ENCODE results near the gene MYT1.

MYT1 gene

GRCh38 chr20:64216910-64217309 lies 52.7 kb downstream of the MYT1 start:
- DNase-seq (ENCODE audit: low read depth): no peak

GRCh38 chr20:64217539-64218221 lies 53.4 kb downstream of the MYT1 start:
- no peak for DNase-seq (ENCODE audit: low read depth)

- no peak for DNase-seq (ENCODE audit: low read depth)
Measured at GRCh38 chr20:64219202-64219601, 55.0 kb downstream of the MYT1 start.

GRCh38 chr20:64219730-64220129 lies 55.5 kb downstream of the MYT1 start:
- no peak for DNase-seq (ENCODE audit: low read depth)

GRCh38 chr20:64220420-64220819 lies 56.2 kb downstream of the MYT1 start:
- DNase-seq (ENCODE audit: low read depth): no peak

- no peak for DNase-seq (ENCODE audit: low read depth)
Measured at GRCh38 chr20:64220891-64221527, 56.8 kb downstream of the MYT1 start.

- no peak for DNase-seq (ENCODE audit: low read depth)
Measured at GRCh38 chr20:64222291-64222735, 58.1 kb downstream of the MYT1 start.

- DNase-seq (ENCODE audit: low read depth): no peak
Measured at GRCh38 chr20:64222851-64223525, 58.7 kb downstream of the MYT1 start.

- no peak for DNase-seq (ENCODE audit: low read depth)
Measured at GRCh38 chr20:64223526-64224067, 59.3 kb downstream of the MYT1 start.

GRCh38 chr20:64224351-64225170 lies 60.3 kb downstream of the MYT1 start:
- peak; percentile 86 for DNase-seq (ENCODE audit: low read depth)

GRCh38 chr20:64225171-64225595 lies 60.9 kb downstream of the MYT1 start:
- DNase-seq (ENCODE audit: low read depth): no peak

GRCh38 chr20:64225828-64226598 lies 61.8 kb downstream of the MYT1 start:
- no peak for DNase-seq (ENCODE audit: low read depth)

GRCh38 chr20:64226686-64227580 lies 62.7 kb downstream of the MYT1 start:
- no peak for DNase-seq (ENCODE audit: low read depth)

GRCh38 chr20:64228086-64228653 lies 63.9 kb downstream of the MYT1 start:
- DNase-seq (ENCODE audit: low read depth): no peak

- DNase-seq (ENCODE audit: low read depth): no peak
Measured at GRCh38 chr20:64228751-64229506, 64.7 kb downstream of the MYT1 start.

- DNase-seq (ENCODE audit: low read depth): no peak
Measured at GRCh38 chr20:64229507-64230061, 65.3 kb downstream of the MYT1 start.

GRCh38 chr20:64230461-64231145 lies 66.4 kb downstream of the MYT1 start:
- no peak for DNase-seq (ENCODE audit: low read depth)

Data from stromal cell of bone marrow (primary cell).